Lower leg skin (tissue), 4 donors: ENCODE results near the gene KCTD16. TPM values are rescaled to one million over a fixed set of nuclear protein-coding genes. Genes with fewer than 3 reads are reported as not detected.

Experiments
- DNase-seq, 2 donors: peaks; one replicate each; pipeline ENCODE4 v3.0.0-alpha.2; 2019; ENCODE audit warnings: low spot score in 2 of 2
- H3K4me3 ChIP-seq: fragments of 200-600 bp; sonication (generic); 2 replicates; pipeline ENCODE4 v1.5.1; 2017; ENCODE audit warnings: mild to moderate bottlenecking, low read depth; ENCODE audit not compliant: poor library complexity, severe bottlenecking
- CTCF ChIP-seq, 3 donors: fragments of 450-650 bp; IDR thresholded peaks; one replicate each; pipeline ENCODE4 v1.5.1; 2016; ENCODE audit warnings: antibody characterized with exemption in 3 of 3, mild to moderate bottlenecking in 3 of 3, moderate library complexity in 2 of 3
- POLR2A ChIP-seq, 2 donors: fragments of 450-650 bp; IDR thresholded peaks; one replicate each; pipeline ENCODE4 v1.6.1; 2016 to 2017; ENCODE audit warnings: antibody characterized with exemption in 2 of 2, mild to moderate bottlenecking in 1 of 2, moderate library complexity in 1 of 2
- WGBS, 2 donors: methylation state at CpG; one replicate each; pipeline ENCODE4 v1.1.5; 2018; 5-methylcytosine and 5-hydroxymethylcytosine counted together
- intact Hi-C: fragments of 100-400 bp; cut with DNase I; formaldehyde crosslinking; loops from one replicate; pipeline ENCODE4 v1.15.0; 2023; ENCODE audit warnings: low total_unique reads
- total RNA-seq, 4 donors: library from RNA; depleted of rRNA; stranded (reverse); fragments of >200 nt; gene quantifications; one replicate each; pipeline ENCODE4 v1.1.0, GENCODE V29; 2016

Gene KCTD16
- total RNA-seq, 4 donors from 2014 or later, result not detected

- intact Hi-C loops, result no loop called here
- no peak for TF ChIP-seq POLR2A (IDR thresholded peaks at IDR 0.05)
- TF ChIP-seq CTCF (IDR thresholded peaks at IDR 0.05), result no peak
- no peak overlapping the region for H3K4me3 ChIP-seq
- 63 to 76% methylated on average over 1 of the region's 1 CpG for WGBS, 2 donors
- no peak for DNase-seq
These were observed 289.9 kb downstream of the KCTD16 start for GRCh38 chr5:144460600-144460999.

GRCh38 chr5:144462577-144462976 is 291.9 kb downstream of the KCTD16 start:
- H3K4me3 ChIP-seq, result no peak overlapping the region
- DNase-seq, result no peak
- intact Hi-C loops, result no loop called here
- no peak for TF ChIP-seq CTCF (IDR thresholded peaks at IDR 0.05)
- TF ChIP-seq POLR2A (IDR thresholded peaks at IDR 0.05), result no peak
- 72 to 75% methylated on average over 2 of the region's 2 CpGs for WGBS, 2 donors

DNA sequence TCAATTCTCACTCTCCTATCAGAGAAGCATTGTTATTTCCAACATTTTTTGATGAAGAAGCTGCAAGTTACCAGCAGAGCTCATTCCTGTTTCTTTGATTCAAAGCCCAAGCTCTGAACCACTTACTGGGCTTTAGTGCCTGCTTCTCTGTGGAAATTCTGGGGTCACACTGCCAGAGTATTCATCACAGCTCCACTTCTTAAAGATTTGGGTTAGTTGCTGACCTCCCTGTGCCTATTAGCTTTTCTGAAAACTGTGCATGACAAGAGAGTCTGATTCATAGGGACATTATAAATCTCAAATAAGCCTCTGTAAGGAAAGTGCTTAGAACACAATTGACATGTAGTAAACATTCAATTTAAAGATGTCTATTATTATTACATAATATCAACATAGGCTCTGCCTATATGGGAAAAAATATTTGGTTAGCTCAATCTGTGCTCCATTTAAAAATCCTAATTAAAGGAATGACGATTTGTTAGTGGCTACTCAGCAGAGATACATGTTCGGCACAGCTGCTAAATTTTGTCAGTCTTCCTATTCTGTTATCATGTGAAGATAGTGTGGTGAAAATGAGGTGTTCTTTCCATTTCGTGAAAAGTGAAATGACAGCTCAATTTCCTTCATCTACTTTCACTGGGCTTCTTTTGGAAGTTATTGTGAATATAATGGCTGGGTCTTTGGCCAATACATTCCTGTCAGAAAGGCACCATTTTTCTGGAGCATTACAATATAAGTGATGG is 293.0 kb downstream of the KCTD16 start:
- intact Hi-C loops, result no loop called here
- 81 to 82% methylated on average over 3 of the region's 3 CpGs for WGBS, 2 donors
- TF ChIP-seq CTCF (IDR thresholded peaks at IDR 0.05) (no peak), POLR2A (IDR thresholded peaks at IDR 0.05) (no peak)
- no peak for DNase-seq
- no peak overlapping the region for H3K4me3 ChIP-seq

- no peak for TF ChIP-seq POLR2A (IDR thresholded peaks at IDR 0.05)
- TF ChIP-seq CTCF (IDR thresholded peaks at IDR 0.05), result no peak
- no peak for DNase-seq
- no peak overlapping the region for H3K4me3 ChIP-seq
- WGBS, 2 donors, result 80 to 88% methylated on average over 1 of the region's 1 CpG
- intact Hi-C loops, result no loop called here
These were observed 293.6 kb downstream of the KCTD16 start for GRCh38 chr5:144464306-144464705.

GRCh38 chr5:144465441-144465840 is 294.8 kb downstream of the KCTD16 start:
- intact Hi-C loops, result no loop called here
- TF ChIP-seq POLR2A (IDR thresholded peaks at IDR 0.05), result no peak
- no peak for TF ChIP-seq CTCF (IDR thresholded peaks at IDR 0.05)
- H3K4me3 ChIP-seq, result no peak overlapping the region
- WGBS, 2 donors, result 80 to 83% methylated on average over 4 of the region's 4 CpGs
- DNase-seq, result no peak

- TF ChIP-seq POLR2A (IDR thresholded peaks at IDR 0.05), result no peak
- no peak for TF ChIP-seq CTCF (IDR thresholded peaks at IDR 0.05)
- intact Hi-C loops, result no loop called here
- WGBS, 2 donors, result 27 to 33% methylated on average over 2 of the region's 2 CpGs
- H3K4me3 ChIP-seq, result no peak overlapping the region
- no peak for DNase-seq
These were observed 297.1 kb downstream of the KCTD16 start for GRCh38 chr5:144467792-144468191.
